DND-41 (cell line): ENCODE measurements around the gene NSG2.

Experiments
- EZH2 ChIP-seq: IDR thresholded peaks from 3 replicates; pipeline ENCODE4 v1.6.1; 2012; ENCODE audit warnings: borderline replicate concordance, low read depth, mild to moderate bottlenecking, moderate library complexity, low read length, inconsistent platforms; ENCODE audit not compliant: severe bottlenecking
- TF ChIP-seq, protein P1 (sequence below): IDR thresholded peaks from 2 replicates; pipeline ENCODE4 v1.5.1; 2012; ENCODE audit warnings: borderline replicate concordance, low read length, moderate library complexity, mild to moderate bottlenecking; ENCODE audit not compliant: poor library complexity, severe bottlenecking; ENCODE audit errors: extremely low read depth

- no peak for TF ChIP-seq EZH2
- TF ChIP-seq, protein P1, sequence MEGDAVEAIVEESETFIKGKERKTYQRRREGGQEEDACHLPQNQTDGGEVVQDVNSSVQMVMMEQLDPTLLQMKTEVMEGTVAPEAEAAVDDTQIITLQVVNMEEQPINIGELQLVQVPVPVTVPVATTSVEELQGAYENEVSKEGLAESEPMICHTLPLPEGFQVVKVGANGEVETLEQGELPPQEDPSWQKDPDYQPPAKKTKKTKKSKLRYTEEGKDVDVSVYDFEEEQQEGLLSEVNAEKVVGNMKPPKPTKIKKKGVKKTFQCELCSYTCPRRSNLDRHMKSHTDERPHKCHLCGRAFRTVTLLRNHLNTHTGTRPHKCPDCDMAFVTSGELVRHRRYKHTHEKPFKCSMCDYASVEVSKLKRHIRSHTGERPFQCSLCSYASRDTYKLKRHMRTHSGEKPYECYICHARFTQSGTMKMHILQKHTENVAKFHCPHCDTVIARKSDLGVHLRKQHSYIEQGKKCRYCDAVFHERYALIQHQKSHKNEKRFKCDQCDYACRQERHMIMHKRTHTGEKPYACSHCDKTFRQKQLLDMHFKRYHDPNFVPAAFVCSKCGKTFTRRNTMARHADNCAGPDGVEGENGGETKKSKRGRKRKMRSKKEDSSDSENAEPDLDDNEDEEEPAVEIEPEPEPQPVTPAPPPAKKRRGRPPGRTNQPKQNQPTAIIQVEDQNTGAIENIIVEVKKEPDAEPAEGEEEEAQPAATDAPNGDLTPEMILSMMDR, result no peak
These were observed 2.1 kb downstream of the NSG2 start for GRCh38 chr5:174047472-174048099.
